HepG2 (cell line): ENCODE data around the gene PPP1R16B. TPM values are rescaled to one million over a fixed set of nuclear protein-coding genes. Genes with fewer than 3 reads are reported as not detected.

ENCODE experiments used
- CAMTA2 ChIP-seq: sonication (generic); formaldehyde crosslinking; IDR thresholded peaks from 2 replicates; pipeline ENCODE4 v1.4.0; 2020; ENCODE audit warnings: mild to moderate bottlenecking, missing genetic modification reagents, borderline replicate concordance
- CEBPB ChIP-seq: IDR thresholded peaks from 2 replicates; pipeline ENCODE4 v1.6.1; 2011; ENCODE audit warnings: low read depth, low read length, improper control_type of control experiment, borderline replicate concordance
- ELF1 ChIP-seq: sonication (generic); formaldehyde crosslinking; IDR thresholded peaks from 2 replicates; pipeline ENCODE4 v1.4.0; 2020; ENCODE audit warnings: missing genetic modification reagents
- EP300 ChIP-seq, 3 experiments: sonication (generic) in 1 of 3; formaldehyde crosslinking in 1 of 3; IDR thresholded peaks; 2 replicates each; pipeline versions ENCODE4 v1.5.1 to v1.6.1; 2011 to 2020; ENCODE audit warnings: low read depth in 2 of 3, low read length in 2 of 3, borderline replicate concordance in 1 of 3, improper control_type of control experiment in 1 of 3, mild to moderate bottlenecking in 1 of 3, missing genetic modification reagents in 1 of 3, moderate library complexity in 1 of 3
- FOSL2 ChIP-seq: sonication (generic); formaldehyde crosslinking; IDR thresholded peaks from 2 replicates; pipeline ENCODE4 v1.4.0; 2020; ENCODE audit warnings: missing genetic modification reagents
- GZF1 ChIP-seq: sonication (generic); formaldehyde crosslinking; IDR thresholded peaks from 2 replicates; pipeline ENCODE4 v1.5.1; 2020; ENCODE audit warnings: mild to moderate bottlenecking, missing genetic modification reagents
- HDAC1 ChIP-seq: sonication (generic); formaldehyde crosslinking; IDR thresholded peaks from 2 replicates; pipeline ENCODE4 v1.5.1; 2020; ENCODE audit warnings: mild to moderate bottlenecking, missing genetic modification reagents
- SALL1 ChIP-seq: sonication (generic); formaldehyde crosslinking; IDR thresholded peaks from 2 replicates; pipeline ENCODE4 v1.8.0; 2022; ENCODE audit warnings: mild to moderate bottlenecking, missing genetic modification reagents
- SAP130 ChIP-seq: IDR thresholded peaks from 2 replicates; pipeline ENCODE4 v1.6.1; 2016; ENCODE audit warnings: low read depth
- SMC3 ChIP-seq: IDR thresholded peaks from 2 replicates; pipeline ENCODE4 v1.6.1; 2011; ENCODE audit warnings: low read length, improper control_type of control experiment
- TEAD3 ChIP-seq: optimal IDR thresholded peaks from 2 replicates; pipeline ENCODE3; 2016; ENCODE audit warnings: borderline replicate concordance
- YY1 ChIP-seq: IDR thresholded peaks from 2 replicates; pipeline ENCODE4 v1.6.1; 2011; ENCODE audit warnings: low read length, low read depth, moderate library complexity, mild to moderate bottlenecking; ENCODE audit not compliant: insufficient read depth, insufficient replicate concordance
- ZEB1 ChIP-seq: IDR thresholded peaks from 2 replicates; pipeline ENCODE4 v1.6.1; 2012; ENCODE audit warnings: mild to moderate bottlenecking, low read depth, inconsistent platforms; ENCODE audit not compliant: insufficient replicate concordance
- ZIK1 ChIP-seq: sonication (generic); formaldehyde crosslinking; IDR thresholded peaks from 2 replicates; pipeline ENCODE4 v1.5.0; 2020; ENCODE audit warnings: mild to moderate bottlenecking, low read depth, missing genetic modification reagents, borderline replicate concordance
- ZMYM3 ChIP-seq: sonication (generic); formaldehyde crosslinking; IDR thresholded peaks from 2 replicates; pipeline ENCODE4 v1.5.1; 2020; ENCODE audit warnings: mild to moderate bottlenecking, missing genetic modification reagents
- ZNF207 ChIP-seq: fragments of 450-650 bp; IDR thresholded peaks from 2 replicates; pipeline ENCODE4 v1.6.1; 2016; ENCODE audit warnings: antibody characterized with exemption, borderline replicate concordance
- ZNF3 ChIP-seq: IDR thresholded peaks from 2 replicates; pipeline ENCODE4 v1.7.0; 2017; ENCODE audit warnings: inconsistent platforms
- ZNF761 ChIP-seq: sonication (generic); formaldehyde crosslinking; conservative IDR thresholded peaks from 2 replicates; pipeline ENCODE4 v1.4.0; 2020; ENCODE audit warnings: mild to moderate bottlenecking, missing genetic modification reagents
- polyA plus RNA-seq, 8 experiments: library from polyadenylated mRNA; depleted of rRNA in 3 of 8; stranded (reverse) in 7 of 8; unstranded in 1 of 8; fragments of >200 nt; fragmentation: Illumina TruSeq in 4 of 8; extraction: Trizol in 4 of 8; gene quantifications; 2 replicates each; pipeline versions ENCODE4 v1.2.1 to v1.2.3, GENCODE V29; 2011 to 2016; ENCODE audit warnings: low read depth in 4 of 8, missing spikeins in 1 of 8, mixed read lengths in 1 of 8; ENCODE audit not compliant: insufficient read depth in 1 of 8
- total RNA-seq, 5 experiments: library from RNA; depleted of rRNA; stranded (reverse); fragments of >200 nt; fragmentation: Illumina TruSeq; extraction: Trizol; gene quantifications; 2 replicates each; pipeline ENCODE4 v1.2.3, GENCODE V29; 2016; ENCODE audit warnings: low read depth in 1 of 5
- TF ChIP-seq, protein P1 (sequence below): IDR thresholded peaks from 2 replicates; pipeline ENCODE4 v1.6.1; 2012; ENCODE audit warnings: low read depth, low read length, improper control_type of control experiment
- TF ChIP-seq, protein P2 (sequence below): sonication (generic); formaldehyde crosslinking; IDR thresholded peaks from 2 replicates; pipeline ENCODE4 v1.5.0; 2020; ENCODE audit warnings: mild to moderate bottlenecking, missing genetic modification reagents
- TF ChIP-seq, protein P3 (sequence below): sonication (generic); formaldehyde crosslinking; IDR thresholded peaks from 2 replicates; pipeline ENCODE4 v1.5.0; 2020; ENCODE audit warnings: mild to moderate bottlenecking, missing genetic modification reagents
- TF ChIP-seq, protein P4 (sequence below): sonication (generic); formaldehyde crosslinking; IDR thresholded peaks from 2 replicates; pipeline ENCODE4 v1.4.0; 2020; ENCODE audit warnings: mild to moderate bottlenecking, missing genetic modification reagents, borderline replicate concordance

The PPP1R16B gene
- total and polyA plus RNA-seq, 2 of the 13 experiments (the other 11 are each of a cell fraction or from before 2014, with no cell fraction given), result 0.02 to 0.11 TPM

DNA sequence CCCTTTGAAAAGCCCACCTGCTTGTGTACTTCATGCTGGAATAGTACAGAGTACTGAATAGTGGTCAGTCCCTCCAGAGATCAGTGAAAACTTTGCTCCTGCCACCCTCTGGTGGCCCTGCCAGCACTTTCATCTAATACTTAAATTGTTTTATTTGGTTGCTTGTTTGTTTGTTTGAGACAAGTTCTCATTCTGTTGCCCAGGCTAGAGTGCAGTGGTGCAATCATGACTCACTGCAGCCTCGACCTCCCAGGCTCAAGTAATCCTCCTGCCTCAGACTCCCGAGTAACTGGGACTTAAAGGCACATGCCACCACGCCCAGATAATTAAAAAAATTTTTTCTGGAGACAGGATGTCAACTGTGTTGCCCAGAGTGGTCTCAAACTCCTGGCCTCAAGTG, 129.8 kb downstream of the PPP1R16B start (continued):
- TF ChIP-seq ZMYM3 (CRISPR knock-in tag) (peak; percentile 52; the same call in 1 of the 2 replicates), CEBPB (peak; percentile 59; the same call in 1 of the 2 replicates), FOSL2 (CRISPR knock-in tag) (peak; percentile 94), HDAC1 (no peak), SMC3 (peak; percentile 56; the same call in 1 of the 2 replicates), YY1 (no peak), EP300 (IDR thresholded peaks at IDR 0.05; ENCODE audit: low read depth in 2 of 2, low read length in 2 of 2) (no peak), EP300 (CRISPR knock-in tag; IDR thresholded peaks at IDR 0.05; ENCODE audit: borderline replicate concordance) (0 out of 2 replicates have a peak, but pooled peaks have one; percentile 3), ZNF761 (CRISPR knock-in tag) (no peak), GZF1 (no peak), CAMTA2 (CRISPR knock-in tag) (no peak), SAP130 (peak; percentile 15; the same call in 1 of the 2 replicates), ZNF207 (no peak), ZNF3 (CRISPR knock-in tag) (0 out of 2 replicates have a peak, but pooled peaks have one; percentile 58), ZEB1 (no peak), ZIK1 (no peak), ELF1 (no peak), SALL1 (CRISPR knock-in tag) (0 out of 2 replicates have a peak, but pooled peaks have one; percentile 9), TEAD3 (CRISPR knock-in tag) (peak; percentile 40)
- TF ChIP-seq, protein P1, sequence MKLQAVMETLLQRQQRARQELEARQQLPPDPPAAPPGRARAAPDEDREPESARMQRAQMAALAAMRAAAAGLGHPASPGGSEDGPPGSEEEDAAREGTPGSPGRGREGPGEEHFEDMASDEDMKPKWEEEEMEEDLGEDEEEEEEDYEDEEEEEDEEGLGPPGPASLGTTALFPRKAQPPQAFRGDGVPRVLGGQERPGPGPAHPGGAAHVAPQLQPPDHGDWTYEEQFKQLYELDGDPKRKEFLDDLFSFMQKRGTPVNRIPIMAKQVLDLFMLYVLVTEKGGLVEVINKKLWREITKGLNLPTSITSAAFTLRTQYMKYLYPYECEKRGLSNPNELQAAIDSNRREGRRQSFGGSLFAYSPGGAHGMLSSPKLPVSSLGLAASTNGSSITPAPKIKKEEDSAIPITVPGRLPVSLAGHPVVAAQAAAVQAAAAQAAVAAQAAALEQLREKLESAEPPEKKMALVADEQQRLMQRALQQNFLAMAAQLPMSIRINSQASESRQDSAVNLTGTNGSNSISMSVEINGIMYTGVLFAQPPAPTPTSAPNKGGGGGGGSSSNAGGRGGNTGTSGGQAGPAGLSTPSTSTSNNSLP, result peak; percentile 77
- TF ChIP-seq, protein P2, sequence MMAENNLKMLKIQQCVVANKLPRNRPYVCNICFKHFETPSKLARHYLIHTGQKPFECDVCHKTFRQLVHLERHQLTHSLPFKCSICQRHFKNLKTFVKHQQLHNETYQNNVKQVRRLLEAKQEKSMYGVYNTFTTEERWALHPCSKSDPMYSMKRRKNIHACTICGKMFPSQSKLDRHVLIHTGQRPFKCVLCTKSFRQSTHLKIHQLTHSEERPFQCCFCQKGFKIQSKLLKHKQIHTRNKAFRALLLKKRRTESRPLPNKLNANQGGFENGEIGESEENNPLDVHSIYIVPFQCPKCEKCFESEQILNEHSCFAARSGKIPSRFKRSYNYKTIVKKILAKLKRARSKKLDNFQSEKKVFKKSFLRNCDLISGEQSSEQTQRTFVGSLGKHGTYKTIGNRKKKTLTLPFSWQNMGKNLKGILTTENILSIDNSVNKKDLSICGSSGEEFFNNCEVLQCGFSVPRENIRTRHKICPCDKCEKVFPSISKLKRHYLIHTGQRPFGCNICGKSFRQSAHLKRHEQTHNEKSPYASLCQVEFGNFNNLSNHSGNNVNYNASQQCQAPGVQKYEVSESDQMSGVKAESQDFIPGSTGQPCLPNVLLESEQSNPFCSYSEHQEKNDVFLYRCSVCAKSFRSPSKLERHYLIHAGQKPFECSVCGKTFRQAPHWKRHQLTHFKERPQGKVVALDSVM (CRISPR knock-in tag), result peak; percentile 97
- TF ChIP-seq, protein P3, sequence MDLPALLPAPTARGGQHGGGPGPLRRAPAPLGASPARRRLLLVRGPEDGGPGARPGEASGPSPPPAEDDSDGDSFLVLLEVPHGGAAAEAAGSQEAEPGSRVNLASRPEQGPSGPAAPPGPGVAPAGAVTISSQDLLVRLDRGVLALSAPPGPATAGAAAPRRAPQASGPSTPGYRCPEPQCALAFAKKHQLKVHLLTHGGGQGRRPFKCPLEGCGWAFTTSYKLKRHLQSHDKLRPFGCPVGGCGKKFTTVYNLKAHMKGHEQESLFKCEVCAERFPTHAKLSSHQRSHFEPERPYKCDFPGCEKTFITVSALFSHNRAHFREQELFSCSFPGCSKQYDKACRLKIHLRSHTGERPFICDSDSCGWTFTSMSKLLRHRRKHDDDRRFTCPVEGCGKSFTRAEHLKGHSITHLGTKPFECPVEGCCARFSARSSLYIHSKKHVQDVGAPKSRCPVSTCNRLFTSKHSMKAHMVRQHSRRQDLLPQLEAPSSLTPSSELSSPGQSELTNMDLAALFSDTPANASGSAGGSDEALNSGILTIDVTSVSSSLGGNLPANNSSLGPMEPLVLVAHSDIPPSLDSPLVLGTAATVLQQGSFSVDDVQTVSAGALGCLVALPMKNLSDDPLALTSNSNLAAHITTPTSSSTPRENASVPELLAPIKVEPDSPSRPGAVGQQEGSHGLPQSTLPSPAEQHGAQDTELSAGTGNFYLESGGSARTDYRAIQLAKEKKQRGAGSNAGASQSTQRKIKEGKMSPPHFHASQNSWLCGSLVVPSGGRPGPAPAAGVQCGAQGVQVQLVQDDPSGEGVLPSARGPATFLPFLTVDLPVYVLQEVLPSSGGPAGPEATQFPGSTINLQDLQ (CRISPR knock-in tag), result no peak
- TF ChIP-seq, protein P4, sequence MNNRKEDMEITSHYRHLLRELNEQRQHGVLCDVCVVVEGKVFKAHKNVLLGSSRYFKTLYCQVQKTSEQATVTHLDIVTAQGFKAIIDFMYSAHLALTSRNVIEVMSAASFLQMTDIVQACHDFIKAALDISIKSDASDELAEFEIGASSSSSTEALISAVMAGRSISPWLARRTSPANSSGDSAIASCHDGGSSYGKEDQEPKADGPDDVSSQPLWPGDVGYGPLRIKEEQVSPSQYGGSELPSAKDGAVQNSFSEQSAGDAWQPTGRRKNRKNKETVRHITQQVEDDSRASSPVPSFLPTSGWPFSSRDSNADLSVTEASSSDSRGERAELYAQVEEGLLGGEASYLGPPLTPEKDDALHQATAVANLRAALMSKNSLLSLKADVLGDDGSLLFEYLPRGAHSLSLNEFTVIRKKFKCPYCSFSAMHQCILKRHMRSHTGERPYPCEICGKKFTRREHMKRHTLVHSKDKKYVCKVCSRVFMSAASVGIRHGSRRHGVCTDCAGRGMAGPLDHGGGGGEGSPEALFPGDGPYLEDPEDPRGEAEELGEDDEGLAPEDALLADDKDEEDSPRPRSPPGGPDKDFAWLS (CRISPR knock-in tag), result no peak
